A673 (cell line): ENCODE results near the gene TMPRSS2.

Experiments used
- CTCF ChIP-seq: fragments of 300-800, 200-600 bp; sonication (generic); conservative IDR thresholded peaks from 2 replicates; pipeline ENCODE4 v1.5.1; 2017; ENCODE audit warnings: low read depth, mild to moderate bottlenecking, antibody characterized with exemption, low read length, moderate library complexity, mixed read lengths
- EZH2 ChIP-seq: fragments of 200-600 bp; sonication (generic); IDR thresholded peaks from 2 replicates; pipeline ENCODE4 v1.6.1; 2017; ENCODE audit warnings: borderline replicate concordance, low read depth, mild to moderate bottlenecking, mixed read lengths, antibody characterized with exemption, low read length; ENCODE audit not compliant: poor library complexity, severe bottlenecking

GRCh38 chr21:41499920-41500319 lies 8.0 kb downstream of the TMPRSS2 start:
- TF ChIP-seq CTCF: no peak
- TF ChIP-seq EZH2: no peak
